HG02759 (cell line): ENCODE measurements around the gene PDE1C.

ENCODE experiments used
- ATAC-seq: cut with Tn5 transposase; IDR thresholded peaks from one replicate; pipeline ENCODE4 v1.9.1; 2021; ENCODE audit warnings: mild to moderate bottlenecking, moderate library complexity; ENCODE audit not compliant: unreplicated experiment

Gene PDE1C

GRCh38 chr7:31786326-31786725, 283.9 kb downstream of the PDE1C start:
- ATAC-seq, result no peak

GRCh38 chr7:31785101-31785500, 285.1 kb downstream of the PDE1C start:
- no peak for ATAC-seq

- ATAC-seq, result no peak
Measured at GRCh38 chr7:31783221-31783620, 287.0 kb downstream of the PDE1C start.

GRCh38 chr7:31782411-31782991, 287.7 kb downstream of the PDE1C start:
- peak; percentile 95 for ATAC-seq

- no peak for ATAC-seq
Measured at GRCh38 chr7:31778296-31778695, 291.9 kb downstream of the PDE1C start.

- no peak for ATAC-seq
Measured at GRCh38 chr7:31776616-31777015, 293.6 kb downstream of the PDE1C start.

- no peak for ATAC-seq
Measured at GRCh38 chr7:31775556-31775955, 294.7 kb downstream of the PDE1C start.

GRCh38 chr7:31772211-31772610, 298.0 kb downstream of the PDE1C start:
- ATAC-seq, result no peak

- ATAC-seq, result no peak
Measured at GRCh38 chr7:31767686-31768358, 302.4 kb downstream of the PDE1C start.

GRCh38 chr7:31764462-31764861, 305.7 kb downstream of the PDE1C start:
- ATAC-seq, result no peak

- no peak for ATAC-seq
Measured at GRCh38 chr7:31763548-31763947, 306.7 kb downstream of the PDE1C start.

GRCh38 chr7:31761646-31762045, 308.6 kb downstream of the PDE1C start:
- ATAC-seq, result no peak

- ATAC-seq, result no peak
Measured at GRCh38 chr7:31758755-31759154, 311.5 kb downstream of the PDE1C start.

- ATAC-seq, result no peak
Measured at GRCh38 chr7:31751726-31752125, 318.5 kb downstream of the PDE1C start.

- ATAC-seq, result no peak
Measured at GRCh38 chr7:31748084-31748483, 322.1 kb downstream of the PDE1C start.

- ATAC-seq, result no peak
Measured at GRCh38 chr7:31747553-31747952, 322.7 kb downstream of the PDE1C start.

GRCh38 chr7:31744294-31744874, 325.8 kb downstream of the PDE1C start:
- peak; percentile 90 for ATAC-seq

- ATAC-seq, result no peak
Measured at GRCh38 chr7:31741852-31742251, 328.4 kb downstream of the PDE1C start.

- ATAC-seq, result no peak
Measured at GRCh38 chr7:31735991-31736982, 333.9 kb downstream of the PDE1C start.

GRCh38 chr7:31734456-31734855, 335.8 kb downstream of the PDE1C start:
- ATAC-seq, result no peak

GRCh38 chr7:31729195-31729804, 340.9 kb downstream of the PDE1C start:
- ATAC-seq, result no peak
